ENCODE data around the gene TNFRSF8. TPM values are rescaled to one million over a fixed set of nuclear protein-coding genes. Genes with fewer than 3 reads are reported as not detected.

The TNFRSF8 gene
- total RNA-seq, 1 experiment from 2014 or later, result 2.9 TPM

DNA sequence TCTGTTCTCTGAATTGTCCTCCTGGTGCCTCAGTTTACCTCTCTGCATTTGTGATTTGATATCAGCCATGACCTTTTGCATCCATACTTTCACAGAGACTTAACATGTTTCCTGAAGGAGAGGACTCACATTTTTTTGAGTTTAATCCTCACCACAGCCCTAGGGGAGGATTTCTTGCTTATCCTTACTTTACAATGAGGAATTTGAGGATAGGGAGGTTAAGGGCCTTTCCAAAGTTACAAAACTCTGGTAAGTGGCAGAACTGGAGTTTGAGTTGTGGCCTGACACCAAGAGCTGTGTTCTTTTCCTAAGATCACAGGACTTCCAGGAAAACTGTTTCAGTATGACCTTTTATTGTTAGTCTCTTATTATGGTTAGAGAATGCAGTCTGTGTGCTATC is 34.2 kb downstream of the TNFRSF8 start:
- no peak overlapping the region for H4K5ac ChIP-seq (ENCODE audit: insufficient read length, low read depth, low read length)
- no peak overlapping the region for H3K23ac ChIP-seq (ENCODE audit: insufficient read length, low read depth, low read length)
- Mint-ChIP-seq H3K27ac (no peak overlapping the region), H3K27me3 (ENCODE audit: low read depth) (no peaks in the 10 kb centered on the region), H3K4me1 (no peaks in the 10 kb centered on the region), H3K4me3 (no peak overlapping the region), H3K36me3 (ENCODE audit: insufficient read depth in 1 of 3, low read depth in 3 of 3) (peaks cover 0 to 3% (median 0%) of the 10 kb centered on the region in 3 experiments; a peak in 3 of 7 replicates), H3K9me3 (no peaks in the 10 kb centered on the region)
- H3K9ac ChIP-seq (ENCODE audit: extremely low read depth, insufficient read length, low read length), result no peak overlapping the region
- no peaks in the 10 kb centered on the region for H3K79me1 ChIP-seq (ENCODE audit: insufficient read depth, low read depth, low read length, poor library complexity, severe bottlenecking)
- no peak overlapping the region for H3K14ac ChIP-seq (ENCODE audit: insufficient read depth, low read length)
- H3K56ac ChIP-seq (ENCODE audit: insufficient read length, low read depth, low read length), result no peak overlapping the region
- H3K4ac ChIP-seq (ENCODE audit: low read depth, low read length), result no peak overlapping the region
- H3K4me2 ChIP-seq (ENCODE audit: insufficient read depth, insufficient read length, low read length), result no peak overlapping the region
- H2AK5ac ChIP-seq (ENCODE audit: insufficient read length, low read length), result no peak overlapping the region
- TF ChIP-seq, protein P1, sequence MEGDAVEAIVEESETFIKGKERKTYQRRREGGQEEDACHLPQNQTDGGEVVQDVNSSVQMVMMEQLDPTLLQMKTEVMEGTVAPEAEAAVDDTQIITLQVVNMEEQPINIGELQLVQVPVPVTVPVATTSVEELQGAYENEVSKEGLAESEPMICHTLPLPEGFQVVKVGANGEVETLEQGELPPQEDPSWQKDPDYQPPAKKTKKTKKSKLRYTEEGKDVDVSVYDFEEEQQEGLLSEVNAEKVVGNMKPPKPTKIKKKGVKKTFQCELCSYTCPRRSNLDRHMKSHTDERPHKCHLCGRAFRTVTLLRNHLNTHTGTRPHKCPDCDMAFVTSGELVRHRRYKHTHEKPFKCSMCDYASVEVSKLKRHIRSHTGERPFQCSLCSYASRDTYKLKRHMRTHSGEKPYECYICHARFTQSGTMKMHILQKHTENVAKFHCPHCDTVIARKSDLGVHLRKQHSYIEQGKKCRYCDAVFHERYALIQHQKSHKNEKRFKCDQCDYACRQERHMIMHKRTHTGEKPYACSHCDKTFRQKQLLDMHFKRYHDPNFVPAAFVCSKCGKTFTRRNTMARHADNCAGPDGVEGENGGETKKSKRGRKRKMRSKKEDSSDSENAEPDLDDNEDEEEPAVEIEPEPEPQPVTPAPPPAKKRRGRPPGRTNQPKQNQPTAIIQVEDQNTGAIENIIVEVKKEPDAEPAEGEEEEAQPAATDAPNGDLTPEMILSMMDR (conservative IDR thresholded peaks at IDR 0.05), result no peak
- no peaks in the 10 kb centered on the region for H3K79me2 ChIP-seq (ENCODE audit: insufficient read depth, low read length)
- H3K4me1 ChIP-seq (ENCODE audit: insufficient read depth, low read length), result no peaks in the 10 kb centered on the region
- H2BK120ac ChIP-seq (ENCODE audit: low read depth, low read length, poor library complexity, severe bottlenecking), result no peak overlapping the region
- no peak overlapping the region for H3T11ph ChIP-seq (ENCODE audit: low read length)
- H3K27me3 ChIP-seq (ENCODE audit: insufficient read depth, low read length), result no peaks in the 10 kb centered on the region
- H3K9me3 ChIP-seq (ENCODE audit: control insufficient read depth, low read depth, low read length), result no peaks in the 10 kb centered on the region
- no peak for DNase-seq
- no peak overlapping the region for H3K18ac ChIP-seq (ENCODE audit: insufficient read length, low read depth, low read length)
- H2BK20ac ChIP-seq (ENCODE audit: low read depth, low read length, poor library complexity, severe bottlenecking), result no peak overlapping the region
- no peak overlapping the region for H2BK5ac ChIP-seq (ENCODE audit: insufficient read length, low read length)
- H4K91ac ChIP-seq (ENCODE audit: insufficient read length, low read depth, low read length), result no peak overlapping the region
- no peak overlapping the region for H4K8ac ChIP-seq (replicated peaks; ENCODE audit: insufficient read length, low read depth, low read length)
- no peaks in the 10 kb centered on the region for H3K23me2 ChIP-seq (ENCODE audit: insufficient read length, low read depth, low read length, poor library complexity, severe bottlenecking)
- H2AFZ ChIP-seq (ENCODE audit: low read length), result no peak overlapping the region
- H4K20me1 ChIP-seq (ENCODE audit: control insufficient read depth, insufficient read depth, insufficient read length), result no peaks in the 10 kb centered on the region
- H2BK15ac ChIP-seq (ENCODE audit: low read depth, low read length), result no peak overlapping the region
- no peak overlapping the region for H2BK12ac ChIP-seq (ENCODE audit: insufficient read length, low read depth, low read length)
- no peak overlapping the region for H3K27ac ChIP-seq (ENCODE audit: insufficient read length, low read depth, low read length)
